HG02973 (cell line): Measurements from ENCODE around the gene PRKN.

Experiments
- ATAC-seq: cut with Tn5 transposase; IDR thresholded peaks from one replicate; pipeline ENCODE4 v1.9.1; 2021; ENCODE audit warnings: moderate library complexity; ENCODE audit not compliant: unreplicated experiment

Gene PRKN

GRCh38 chr6:162256361-162256760 lies 471.2 kb downstream of the PRKN start:
- no peak for ATAC-seq

GRCh38 chr6:162251257-162251656 lies 476.3 kb downstream of the PRKN start:
- no peak for ATAC-seq

GRCh38 chr6:162249907-162250642 lies 477.5 kb downstream of the PRKN start:
- ATAC-seq = no peak

GRCh38 chr6:162245830-162246420 lies 481.6 kb downstream of the PRKN start:
- no peak for ATAC-seq

DNA sequence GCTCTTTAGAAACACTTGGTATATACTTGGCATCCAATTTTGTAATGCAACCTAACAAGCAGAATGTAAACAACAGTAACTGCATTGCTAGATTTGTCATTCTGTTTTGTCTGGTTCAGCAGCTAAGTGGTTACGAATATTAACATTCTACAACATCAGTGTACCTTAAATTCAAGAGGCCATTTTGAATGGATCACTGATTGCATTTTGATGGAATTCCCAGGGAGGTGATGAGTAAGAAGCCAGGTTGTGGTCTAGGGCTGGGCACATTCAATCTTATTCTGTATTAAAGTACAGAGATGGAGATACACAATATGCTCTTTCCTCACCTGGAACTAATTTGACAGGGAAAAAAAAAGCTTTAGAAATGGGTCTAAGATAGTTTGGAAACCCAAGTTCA lies 483.5 kb downstream of the PRKN start:
- ATAC-seq = no peak

- ATAC-seq = no peak
These were observed 484.7 kb downstream of the PRKN start for GRCh38 chr6:162242915-162243314.

GRCh38 chr6:162239330-162239729 lies 488.2 kb downstream of the PRKN start:
- no peak for ATAC-seq

DNA sequence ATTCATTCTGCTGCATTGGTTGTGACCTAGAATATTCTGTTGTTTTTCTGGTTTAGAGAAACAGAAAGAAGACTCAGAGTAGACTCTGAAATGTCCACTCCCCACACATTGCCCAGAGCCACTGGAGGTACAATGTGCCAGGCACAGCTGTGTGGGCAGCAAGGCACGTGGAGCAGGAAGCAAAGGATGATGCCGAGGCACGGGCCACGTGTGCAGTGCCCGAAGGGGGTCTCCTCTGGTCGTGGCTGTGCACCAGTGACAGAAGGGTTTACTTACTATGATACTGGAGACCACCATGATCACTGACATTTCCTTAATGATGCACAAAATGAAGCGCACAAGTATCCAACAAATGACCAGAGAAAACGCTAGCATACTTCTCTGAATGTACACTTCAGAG lies 488.9 kb downstream of the PRKN start:
- no peak for ATAC-seq

GRCh38 chr6:162237331-162237730 lies 490.2 kb downstream of the PRKN start:
- ATAC-seq = no peak

DNA sequence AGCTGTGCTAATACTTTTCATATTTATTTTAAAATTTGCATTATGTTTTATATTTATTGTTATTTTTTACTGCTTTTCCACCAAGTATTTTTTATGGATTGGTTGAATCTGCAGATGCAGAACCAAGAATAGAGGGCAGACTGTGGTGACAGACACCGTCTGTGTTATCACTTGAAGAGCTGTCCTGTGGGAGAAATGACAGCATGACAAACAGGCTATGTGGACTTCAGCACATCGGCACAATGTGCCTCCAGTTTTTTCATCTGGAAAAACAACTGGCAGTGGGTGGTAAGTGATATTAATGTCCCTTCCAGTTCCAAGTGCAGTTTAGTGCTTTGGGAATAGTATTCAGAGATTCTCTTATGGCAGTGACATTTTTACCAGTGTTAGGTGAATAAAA lies 492.9 kb downstream of the PRKN start:
- no peak for ATAC-seq

DNA sequence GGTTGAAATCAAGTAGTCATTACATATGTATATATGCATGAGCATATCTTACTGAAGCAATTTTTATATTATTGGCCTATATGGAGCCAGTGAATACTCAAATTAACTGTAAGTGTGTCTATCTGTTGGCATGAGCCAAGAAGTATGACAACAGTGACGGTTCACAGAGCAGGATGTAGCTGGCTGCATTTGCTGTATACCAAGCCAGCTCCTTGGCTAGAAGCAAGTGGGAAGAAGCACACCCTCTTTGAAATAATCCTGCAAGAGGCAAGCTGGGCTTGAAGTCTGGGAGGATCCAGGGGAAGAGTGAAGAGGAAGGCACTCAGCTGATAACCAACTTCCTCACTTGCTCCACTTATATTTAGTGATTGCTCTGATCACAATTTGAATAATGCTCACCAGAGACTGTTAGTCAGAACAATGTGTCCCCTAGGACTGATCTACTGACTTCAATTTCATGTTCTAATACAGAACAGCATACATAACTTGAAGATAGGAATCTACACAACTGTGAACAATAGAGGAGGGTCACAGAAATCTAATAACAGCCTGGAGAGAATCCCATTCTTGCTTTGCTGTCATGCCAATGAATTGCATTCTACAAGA lies 497.3 kb downstream of the PRKN start:
- ATAC-seq = no peak

DNA sequence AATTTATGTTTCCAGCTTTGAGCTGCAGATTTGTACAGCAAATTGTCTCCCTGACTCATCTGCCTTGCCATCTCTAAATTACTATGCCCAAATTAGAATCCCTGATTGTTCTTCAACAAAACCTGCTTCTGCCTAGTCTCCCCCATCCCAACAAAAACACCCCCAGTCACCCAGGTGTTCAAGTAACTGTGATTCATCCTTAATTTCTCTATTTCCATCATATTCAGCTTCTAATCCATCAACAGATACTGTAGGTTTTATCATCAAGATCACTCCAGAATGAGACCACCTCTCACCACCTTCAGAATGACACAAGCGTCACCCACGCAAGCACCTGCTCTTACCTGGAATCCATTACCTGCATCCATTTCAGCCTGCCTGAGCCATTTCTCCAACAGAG lies 498.5 kb downstream of the PRKN start:
- no peak for ATAC-seq

DNA sequence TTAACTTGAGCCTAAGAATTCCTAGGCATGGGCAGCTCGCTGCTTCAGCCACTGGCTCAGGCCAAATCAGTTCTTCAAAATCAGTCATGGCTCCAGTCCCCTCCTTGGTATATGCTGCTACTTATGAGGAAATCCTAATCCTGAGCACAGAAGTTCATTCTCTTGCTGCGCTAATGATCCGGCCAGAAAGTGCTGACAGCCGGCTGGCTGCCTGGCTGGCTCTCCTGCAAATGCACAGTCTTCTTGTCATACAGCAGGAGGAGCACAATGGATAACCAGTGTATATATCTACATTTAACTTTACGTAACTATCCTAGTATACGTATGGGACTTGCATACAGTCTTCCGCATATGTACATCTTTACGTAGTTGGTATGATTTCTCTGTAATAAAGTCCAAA lies 500.8 kb downstream of the PRKN start:
- no peak for ATAC-seq

- no peak for ATAC-seq
These were observed 505.0 kb downstream of the PRKN start for GRCh38 chr6:162222521-162222920.

DNA sequence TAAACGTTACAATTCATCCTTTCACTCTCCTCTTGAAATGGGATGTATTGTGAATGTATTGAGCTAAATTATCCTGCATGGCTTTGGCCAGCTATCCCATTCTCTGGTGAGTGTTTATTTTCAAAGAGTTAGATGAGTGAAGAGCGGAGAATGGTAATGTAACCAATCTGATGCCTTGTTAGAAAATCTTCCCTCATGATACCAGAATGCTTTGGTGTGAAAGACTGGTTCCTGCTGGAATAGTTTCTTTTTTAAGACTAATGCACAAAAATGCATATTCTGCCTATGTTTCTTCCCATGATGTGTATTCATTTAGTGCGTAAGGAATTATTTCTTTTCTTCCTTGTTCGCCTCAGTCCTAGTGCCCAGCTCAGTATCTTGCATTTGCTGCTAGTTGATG lies 506.7 kb downstream of the PRKN start:
- ATAC-seq = no peak

DNA sequence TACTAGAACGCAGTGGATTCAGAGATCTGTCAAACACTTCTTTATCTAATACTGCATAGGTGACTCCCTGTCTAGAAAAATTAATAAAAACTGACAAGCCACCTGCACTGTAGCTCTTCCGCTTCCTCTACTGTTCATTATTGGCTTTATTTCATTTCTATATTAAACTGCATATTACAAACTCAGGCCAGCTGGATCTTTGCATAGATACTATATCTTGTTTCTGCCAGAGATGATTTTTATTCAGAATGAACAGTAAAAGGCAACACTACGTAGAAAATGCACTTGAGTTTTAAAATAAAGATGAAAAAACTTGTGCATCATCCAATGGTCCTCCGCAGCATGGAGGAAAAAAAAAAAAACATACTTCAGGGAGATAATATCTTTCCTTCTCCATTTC lies 508.3 kb downstream of the PRKN start:
- ATAC-seq = no peak

DNA sequence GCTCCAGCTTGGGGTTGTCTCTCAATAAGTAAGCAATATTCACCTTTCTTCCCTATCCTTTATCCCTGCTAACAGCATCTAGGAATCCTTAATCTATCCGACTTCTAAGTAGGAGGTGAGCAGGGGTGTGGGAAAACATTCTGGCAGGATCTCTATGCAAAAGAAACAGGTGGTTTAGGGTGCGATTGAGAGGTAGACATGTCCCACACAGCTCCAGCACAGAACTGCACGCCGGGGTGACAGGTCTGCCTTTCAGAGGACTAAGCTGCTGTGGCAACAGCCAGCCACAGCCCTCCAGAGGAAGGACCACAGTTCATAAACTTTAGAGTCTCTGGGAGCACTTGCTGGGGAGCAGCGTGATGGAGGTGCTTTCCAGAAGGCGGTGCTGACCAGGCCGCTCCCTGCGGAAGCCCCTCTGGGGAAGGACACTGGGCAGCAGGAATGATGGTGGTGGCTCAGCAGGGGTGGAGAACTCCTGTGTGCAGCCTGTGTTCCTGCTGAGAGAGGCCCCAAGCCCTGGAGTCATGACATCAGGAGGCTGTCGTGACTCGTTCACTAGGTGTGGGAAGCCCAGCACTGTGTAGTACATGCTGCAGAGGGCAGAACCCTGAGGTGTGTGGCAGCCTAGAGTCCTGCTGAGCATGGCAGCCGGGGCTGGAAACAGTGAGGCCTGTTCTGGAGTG lies 509.6 kb downstream of the PRKN start:
- no peak for ATAC-seq

DNA sequence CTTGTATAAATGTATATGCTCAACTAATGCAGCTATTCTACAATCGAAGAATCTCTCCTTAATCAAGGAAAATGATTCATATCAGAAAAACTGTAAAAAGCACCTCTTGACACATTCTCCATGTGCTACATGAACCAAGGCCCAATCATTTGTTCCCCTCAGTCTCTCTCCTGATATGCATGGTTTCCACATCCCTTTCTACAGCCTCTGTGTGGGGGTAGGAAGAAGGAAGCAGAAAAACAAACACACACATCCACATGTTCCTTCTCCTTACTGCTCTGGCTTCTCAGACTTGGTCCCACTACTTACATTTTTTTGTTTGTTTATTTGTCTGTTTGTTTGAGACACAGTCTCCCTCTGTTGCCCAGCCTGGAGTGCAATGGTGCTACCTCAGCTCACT lies 510.5 kb downstream of the PRKN start:
- no peak for ATAC-seq

DNA sequence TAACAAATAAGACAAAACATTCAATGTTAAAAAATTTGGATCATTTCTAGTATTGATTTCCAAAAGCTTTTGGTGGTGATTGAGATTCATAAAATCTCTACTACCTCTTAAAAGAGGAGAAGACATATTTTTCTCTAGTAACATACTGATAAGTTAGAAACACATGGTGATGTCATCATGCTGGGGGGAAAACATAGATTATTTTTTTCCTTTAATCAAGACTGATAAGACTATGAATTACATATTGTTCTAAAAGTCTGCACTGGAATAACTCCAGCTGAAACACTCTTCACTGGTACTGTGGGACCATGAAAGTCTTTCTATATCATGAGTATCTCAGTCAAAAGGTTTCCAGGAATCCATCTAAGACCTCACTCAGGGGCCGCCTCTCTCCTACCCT lies 515.8 kb downstream of the PRKN start:
- ATAC-seq = no peak

GRCh38 chr6:162211022-162211421 lies 516.5 kb downstream of the PRKN start:
- ATAC-seq = no peak

- no peak for ATAC-seq
These were observed 524.3 kb downstream of the PRKN start for GRCh38 chr6:162203287-162203686.
